GM12878 (cell line): Measurements from ENCODE around the gene CIB4. TPM values are rescaled to one million over a fixed set of nuclear protein-coding genes. Genes with fewer than 3 reads are reported as not detected.

Experiments
- ATAC-seq: fragments of 200-7000 bp; cut with Tn5 transposase; 3 replicates; pipeline ENCODE4 v1.9.1; 2020; ENCODE audit warnings: mild to moderate bottlenecking, moderate library complexity
- BruUV-seq: library from RNA; stranded (reverse); fragments of 400-500 nt; replicated peaks from 2 replicates; lab custom pipeline; 2021; lab: Mats Ljungman, UMichigan
- CTCF ChIA-PET: fragments of 300-600 bp; sonication (Branson Sonifier 250); formaldehyde crosslinking; extraction: SDS; loops from one replicate; lab custom pipeline; 2021; ENCODE audit warnings: inconsistent platforms; lab: Yijun Ruan, JAX
- POLR2A ChIA-PET: fragments of 350-600 bp; formaldehyde crosslinking; extraction: SDS; loops from one replicate; lab custom pipeline; 2021; ENCODE audit warnings: inconsistent platforms; lab: Charles Lee
- RAD21 ChIA-PET: fragments of 300-600 bp; sonication (Branson Sonifier 250); formaldehyde crosslinking; loops from one replicate; lab custom pipeline; 2023; ENCODE audit warnings: antibody characterized with exemption; ENCODE audit not compliant: unreplicated experiment; lab: Charles Lee
- SMC1A ChIA-PET: fragments of 300-600 bp; sonication (Branson Sonifier 250); formaldehyde crosslinking; loops from one replicate; lab custom pipeline; 2023; ENCODE audit not compliant: unreplicated experiment, uncharacterized antibody; lab: Charles Lee
- DNase-seq: peaks from one replicate; pipeline ENCODE4 v3.0.0-alpha.2; 2011; ENCODE audit warnings: low read depth, low spot score
- FAIRE-seq: peaks from 3 replicates; lab custom pipeline; 2011; peaks lifted over from hg19 to GRCh38; lab: Jason Lieb, UNC
- H2AFZ ChIP-seq: 2 replicates; pipeline ENCODE4 v1.6.0; 2011; ENCODE audit warnings: low read depth, low read length, control low read depth; ENCODE audit not compliant: control insufficient read depth
- H3K27ac ChIP-seq: 2 replicates; pipeline ENCODE4 v1.5.1; 2011; ENCODE audit warnings: control low read depth; ENCODE audit not compliant: control insufficient read depth, insufficient read depth
- H3K27me3 ChIP-seq, 2 experiments: replicated peaks in 1 of 2; 2 replicates each; pipeline versions ENCODE4 v1.6.0 to v1.6.1; 2011; ENCODE audit warnings: low read length in 1 of 2; ENCODE audit not compliant: control insufficient read depth in 2 of 2, insufficient read depth in 2 of 2
- H3K36me3 ChIP-seq, 2 experiments: 2 replicates each; pipeline ENCODE4 v1.5.1; 2011; ENCODE audit warnings: low read length in 1 of 2; ENCODE audit not compliant: control insufficient read depth in 2 of 2, insufficient read depth in 2 of 2
- H3K4me1 ChIP-seq: 2 replicates; pipeline ENCODE4 v1.6.1; 2011; ENCODE audit warnings: mild to moderate bottlenecking, low read length, moderate library complexity, mixed read lengths; ENCODE audit not compliant: control insufficient read depth, insufficient read depth
- H3K4me2 ChIP-seq: 2 replicates; pipeline ENCODE4 v1.6.0; 2011; ENCODE audit warnings: control low read depth; ENCODE audit not compliant: control insufficient read depth, insufficient read depth
- H3K4me3 ChIP-seq: fragments of 200-600 bp; sonication (generic); 2 replicates; pipeline ENCODE4 v1.5.1; 2016
- H3K79me2 ChIP-seq: 2 replicates; pipeline ENCODE4 v1.6.0; 2011; ENCODE audit warnings: low read length; ENCODE audit not compliant: control insufficient read depth, insufficient read depth
- H3K9ac ChIP-seq: 2 replicates; pipeline ENCODE4 v1.8.0; 2011; ENCODE audit warnings: low read length, control low read depth, mixed read lengths; ENCODE audit not compliant: control insufficient read depth, insufficient read depth
- H3K9me3 ChIP-seq: replicated peaks from 3 replicates; pipeline ENCODE4 v1.5.1; 2011; ENCODE audit warnings: mild to moderate bottlenecking, low read length; ENCODE audit not compliant: control insufficient read depth, insufficient read depth
- H4K20me1 ChIP-seq: 2 replicates; pipeline ENCODE4 v1.6.0; 2011; ENCODE audit not compliant: control insufficient read depth, insufficient read depth
- ATF3 ChIP-seq: IDR thresholded peaks from 2 replicates; pipeline ENCODE4 v1.6.1; 2011; ENCODE audit warnings: low read depth, mild to moderate bottlenecking, low read length, moderate library complexity, borderline replicate concordance; ENCODE audit errors: extremely low read depth
- CBFB ChIP-seq: IDR thresholded peaks from 2 replicates; pipeline ENCODE4 v1.6.1; 2016; ENCODE audit warnings: antibody characterized with exemption, low read depth
- EP300 ChIP-seq, 2 experiments: fragments of 150-350 bp in 1 of 2; IDR thresholded peaks; 2 replicates each; pipeline ENCODE4 v1.6.1; 2011 to 2012; ENCODE audit warnings: low read depth in 2 of 2, low read length in 2 of 2, borderline replicate concordance in 1 of 2, improper control_type of control experiment in 1 of 2, inconsistent platforms in 1 of 2; ENCODE audit not compliant: control insufficient read depth in 1 of 2
- FOS ChIP-seq: IDR thresholded peaks from 3 replicates; pipeline ENCODE4 v1.6.1; 2011; ENCODE audit warnings: borderline replicate concordance; ENCODE audit not compliant: insufficient read length; ENCODE audit errors: extremely low read depth
- MXI1 ChIP-seq: fragments of 150-350 bp; IDR thresholded peaks from 2 replicates; pipeline ENCODE4 v1.6.1; 2011; ENCODE audit warnings: low read depth, mild to moderate bottlenecking, inconsistent platforms, low read length, improper control_type of control experiment
- MYB ChIP-seq: fragments of 150-350 bp; IDR thresholded peaks from 2 replicates; pipeline ENCODE4 v1.6.1; 2014; ENCODE audit warnings: mild to moderate bottlenecking, low read depth, low read length, borderline replicate concordance
- RAD51 ChIP-seq: fragments of 450-650 bp; IDR thresholded peaks from 2 replicates; pipeline ENCODE4 v1.6.1; 2016; ENCODE audit warnings: moderate library complexity, mild to moderate bottlenecking, inconsistent platforms
- RB1 ChIP-seq: fragments of 450-650 bp; formaldehyde crosslinking; IDR thresholded peaks from 2 replicates; pipeline ENCODE4 v1.6.1; 2017; ENCODE audit warnings: mild to moderate bottlenecking, borderline replicate concordance
- SIX5 ChIP-seq: IDR thresholded peaks from 2 replicates; pipeline ENCODE4 v1.6.1; 2011; ENCODE audit warnings: mild to moderate bottlenecking, low read depth, low read length, moderate library complexity; ENCODE audit not compliant: severe bottlenecking
- TCF3 ChIP-seq: IDR thresholded peaks from 2 replicates; pipeline ENCODE4 v1.6.1; 2012; ENCODE audit warnings: low read depth, mild to moderate bottlenecking, low read length, borderline replicate concordance; ENCODE audit not compliant: insufficient read depth
- WRNIP1 ChIP-seq: IDR thresholded peaks from 2 replicates; pipeline ENCODE4 v1.6.1; 2011; ENCODE audit warnings: low read depth, low read length, improper control_type of control experiment, borderline replicate concordance
- ZBTB11 ChIP-seq: fragments of 450-650 bp; formaldehyde crosslinking; IDR thresholded peaks from 2 replicates; pipeline ENCODE4 v1.5.0; 2022; ENCODE audit warnings: mild to moderate bottlenecking, missing genetic modification characterization
- ZNF274 ChIP-seq: IDR thresholded peaks from one replicate; pipeline ENCODE4 v1.8.0; 2011; ENCODE audit not compliant: insufficient read length, insufficient read depth
- WGBS: methylation state at CpG from one replicate; pipeline ENCODE4 v1.1.6; 2016; ENCODE audit warnings: low lambda C conversion rate; ENCODE audit not compliant: insufficient replicate concordance, insufficient coverage; ENCODE audit errors: missing lambda C conversion rate; 5-methylcytosine and 5-hydroxymethylcytosine counted together
- in situ Hi-C: fragments of 300-500 bp; cut with MboI; formaldehyde crosslinking; loops from 9 replicates; pipeline ENCODE4 v1.14.3; 2018; ENCODE audit warnings: mixed read lengths
- intact Hi-C: fragments of 100-400 bp; cut with micrococcal nuclease; formaldehyde crosslinking; loops from one replicate; pipeline ENCODE4 v1.14.2; 2022; ENCODE audit not compliant: unreplicated experiment
- polyA plus RNA-seq, 11 experiments: library from polyadenylated mRNA; depleted of rRNA in 4 of 11; unstranded in 6 of 11; stranded (reverse) in 5 of 11; fragments of >200 nt; fragmentation: Nextera tagmentation in 4 of 11; fragmentation: Illumina TruSeq in 1 of 11; extraction: Ambion mirVana in 4 of 11; extraction: Trizol in 1 of 11; gene quantifications; 1 replicate in 1 of 11; 2 replicates in 10 of 11; pipeline versions ENCODE4 v1.2.1 to v1.2.3, GENCODE V29; 2011 to 2016; ENCODE audit warnings: inconsistent platforms in 2 of 11, missing spikeins in 2 of 11, low read depth in 1 of 11
- total RNA-seq, 4 experiments: library from RNA; depleted of rRNA in 3 of 4; stranded (reverse); fragments of >200 nt in 3 of 4; fragmentation: Illumina TruSeq in 1 of 4; extraction: Trizol in 1 of 4; gene quantifications; 2 replicates each; pipeline versions ENCODE4 v1.2.1 to v1.2.3, GENCODE V29; 2013 to 2021
- TF ChIP-seq, protein P1 (sequence below): fragments of 450-650 bp; IDR thresholded peaks from 2 replicates; pipeline ENCODE4 v1.6.1; 2016; ENCODE audit warnings: mild to moderate bottlenecking, moderate library complexity, borderline replicate concordance

The CIB4 gene
- total and polyA plus RNA-seq, 10 of the 15 experiments (the other 5 are each of a cell fraction or from before 2014, with no cell fraction given): not detected

- TF ChIP-seq MXI1: no peak
- TF ChIP-seq EP300 (IDR thresholded peaks at IDR 0.05; ENCODE audit: borderline replicate concordance in 1 of 2, control insufficient read depth in 1 of 2, low read depth in 2 of 2, low read length in 2 of 2): no peak
- no peak for TF ChIP-seq ATF3
- TF ChIP-seq, protein P1, sequence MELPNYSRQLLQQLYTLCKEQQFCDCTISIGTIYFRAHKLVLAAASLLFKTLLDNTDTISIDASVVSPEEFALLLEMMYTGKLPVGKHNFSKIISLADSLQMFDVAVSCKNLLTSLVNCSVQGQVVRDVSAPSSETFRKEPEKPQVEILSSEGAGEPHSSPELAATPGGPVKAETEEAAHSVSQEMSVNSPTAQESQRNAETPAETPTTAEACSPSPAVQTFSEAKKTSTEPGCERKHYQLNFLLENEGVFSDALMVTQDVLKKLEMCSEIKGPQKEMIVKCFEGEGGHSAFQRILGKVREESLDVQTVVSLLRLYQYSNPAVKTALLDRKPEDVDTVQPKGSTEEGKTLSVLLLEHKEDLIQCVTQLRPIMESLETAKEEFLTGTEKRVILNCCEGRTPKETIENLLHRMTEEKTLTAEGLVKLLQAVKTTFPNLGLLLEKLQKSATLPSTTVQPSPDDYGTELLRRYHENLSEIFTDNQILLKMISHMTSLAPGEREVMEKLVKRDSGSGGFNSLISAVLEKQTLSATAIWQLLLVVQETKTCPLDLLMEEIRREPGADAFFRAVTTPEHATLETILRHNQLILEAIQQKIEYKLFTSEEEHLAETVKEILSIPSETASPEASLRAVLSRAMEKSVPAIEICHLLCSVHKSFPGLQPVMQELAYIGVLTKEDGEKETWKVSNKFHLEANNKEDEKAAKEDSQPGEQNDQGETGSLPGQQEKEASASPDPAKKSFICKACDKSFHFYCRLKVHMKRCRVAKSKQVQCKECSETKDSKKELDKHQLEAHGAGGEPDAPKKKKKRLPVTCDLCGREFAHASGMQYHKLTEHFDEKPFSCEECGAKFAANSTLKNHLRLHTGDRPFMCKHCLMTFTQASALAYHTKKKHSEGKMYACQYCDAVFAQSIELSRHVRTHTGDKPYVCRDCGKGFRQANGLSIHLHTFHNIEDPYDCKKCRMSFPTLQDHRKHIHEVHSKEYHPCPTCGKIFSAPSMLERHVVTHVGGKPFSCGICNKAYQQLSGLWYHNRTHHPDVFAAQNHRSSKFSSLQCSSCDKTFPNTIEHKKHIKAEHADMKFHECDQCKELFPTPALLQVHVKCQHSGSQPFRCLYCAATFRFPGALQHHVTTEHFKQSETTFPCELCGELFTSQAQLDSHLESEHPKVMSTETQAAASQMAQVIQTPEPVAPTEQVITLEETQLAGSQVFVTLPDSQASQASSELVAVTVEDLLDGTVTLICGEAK: no peak
- TF ChIP-seq SIX5: no peak
- no peak for TF ChIP-seq ZNF274
These were observed 11.4 kb downstream of the CIB4 start (continued) for GRCh38 chr2:26629751-26630150.

- no peak for FAIRE-seq
These were observed 11.9 kb downstream of the CIB4 start for GRCh38 chr2:26629346-26629630.

More at GRCh38 chr2:26629346-26629630, 11.9 kb downstream of the CIB4 start:
- Histone ChIP-seq H3K9ac (no peak overlapping the region), H3K9me3 (no peaks in the 10 kb centered on the region), H3K27ac (no peak overlapping the region), H3K4me2 (no peak overlapping the region), H3K36me3 (no peaks in the 10 kb centered on the region), H3K79me2 (no peaks in the 10 kb centered on the region), H3K27me3 (peaks cover 2 to 5% of the 10 kb centered on the region in 2 experiments; a peak in 2 of 4 replicates), H3K4me1 (no peaks in the 10 kb centered on the region), H2AFZ (no peak overlapping the region), H3K4me3 (no peak overlapping the region), H4K20me1 (no peaks in the 10 kb centered on the region)
- WGBS: 21% methylated on average over 5 of the region's 5 CpGs
- BruUV-seq: no TSS peak
- no peak for TF ChIP-seq WRNIP1
- TF ChIP-seq TCF3: no peak
- no peak for TF ChIP-seq MYB
- no peak for TF ChIP-seq CBFB
- TF ChIP-seq FOS: no peak
- TF ChIP-seq RB1: no peak
- no peak for TF ChIP-seq RAD51
- no peak for TF ChIP-seq ZBTB11 (CRISPR knock-in tag)
- intact Hi-C loops: no loop called here
- ChIA-PET SMC1A (no interaction called here), RAD21 (no interaction called here), POLR2A (no interaction called here), CTCF (no interaction called here)
- in situ Hi-C loops: no loop called here
- DNase-seq (no peak), ATAC-seq (no peak)
